Omental fat pad (tissue), 4 donors: ENCODE data around the gene ABI1. TPM values are rescaled to one million over a fixed set of nuclear protein-coding genes. Genes with fewer than 3 reads are reported as not detected.
A peak's percentile ranks its signal among the peaks of the same experiment; 100 is the strongest.
"Not testable (repeated sequence)": the region's sequence is repeated elsewhere in the genome, so short reads cannot be mapped to it uniquely, and the experiment has no call there.

Source experiments
- ATAC-seq: fragments of 150-250 bp; one replicate; pipeline ENCODE4 v1.9.1; 2016; ENCODE audit warnings: mild to moderate bottlenecking, moderate library complexity; ENCODE audit not compliant: low FRiP score
- DNase-seq: peaks from one replicate; pipeline ENCODE4 v3.0.0-alpha.2; 2019; ENCODE audit warnings: low spot score
- total RNA-seq, 4 donors: library from RNA; depleted of rRNA; stranded (reverse); fragments of >200 nt; gene quantifications; one replicate each; pipeline ENCODE4 v1.1.0, GENCODE V29; 2016
- TF ChIP-seq, protein P1 (sequence below), 3 donors: fragments of 450-650 bp; IDR thresholded peaks; one replicate each; pipeline ENCODE4 v1.5.1; 2016 to 2017; ENCODE audit warnings: antibody characterized with exemption in 3 of 3, mild to moderate bottlenecking in 3 of 3, moderate library complexity in 2 of 3

Gene ABI1
- total RNA-seq, 4 donors from 2014 or later: 35.4 to 51.1 (median 39.8) TPM

DNA sequence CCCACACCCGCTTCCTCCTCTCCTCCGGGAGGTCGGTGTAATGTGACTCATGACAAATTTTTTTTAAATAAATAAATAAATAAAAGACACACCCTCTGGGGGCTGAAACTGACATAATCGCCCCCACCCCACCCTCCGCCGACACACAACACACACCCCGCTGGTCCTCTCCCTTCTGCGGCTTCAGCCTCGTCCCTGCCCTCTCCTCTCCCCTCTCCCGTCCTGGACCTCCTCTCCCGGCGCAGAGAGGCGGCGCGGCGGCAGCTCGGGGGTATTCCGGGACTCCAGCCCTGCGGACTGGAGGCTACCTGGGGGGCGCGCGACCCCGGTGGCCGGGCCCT, 686 bp downstream of the ABI1 start:
- ATAC-seq (peak; percentile 52), DNase-seq (peak; percentile 28)
- TF ChIP-seq, protein P1, sequence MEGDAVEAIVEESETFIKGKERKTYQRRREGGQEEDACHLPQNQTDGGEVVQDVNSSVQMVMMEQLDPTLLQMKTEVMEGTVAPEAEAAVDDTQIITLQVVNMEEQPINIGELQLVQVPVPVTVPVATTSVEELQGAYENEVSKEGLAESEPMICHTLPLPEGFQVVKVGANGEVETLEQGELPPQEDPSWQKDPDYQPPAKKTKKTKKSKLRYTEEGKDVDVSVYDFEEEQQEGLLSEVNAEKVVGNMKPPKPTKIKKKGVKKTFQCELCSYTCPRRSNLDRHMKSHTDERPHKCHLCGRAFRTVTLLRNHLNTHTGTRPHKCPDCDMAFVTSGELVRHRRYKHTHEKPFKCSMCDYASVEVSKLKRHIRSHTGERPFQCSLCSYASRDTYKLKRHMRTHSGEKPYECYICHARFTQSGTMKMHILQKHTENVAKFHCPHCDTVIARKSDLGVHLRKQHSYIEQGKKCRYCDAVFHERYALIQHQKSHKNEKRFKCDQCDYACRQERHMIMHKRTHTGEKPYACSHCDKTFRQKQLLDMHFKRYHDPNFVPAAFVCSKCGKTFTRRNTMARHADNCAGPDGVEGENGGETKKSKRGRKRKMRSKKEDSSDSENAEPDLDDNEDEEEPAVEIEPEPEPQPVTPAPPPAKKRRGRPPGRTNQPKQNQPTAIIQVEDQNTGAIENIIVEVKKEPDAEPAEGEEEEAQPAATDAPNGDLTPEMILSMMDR (IDR thresholded peaks at IDR 0.05): no peak

GRCh38 chr10:26859241-26860101, 1.3 kb downstream of the ABI1 start:
- TF ChIP-seq, protein P1 (IDR thresholded peaks at IDR 0.05): no peak
- no peak for DNase-seq
- ATAC-seq: no peak

GRCh38 chr10:26858707-26859034, 2.1 kb downstream of the ABI1 start:
- DNase-seq (no peak), ATAC-seq (no peak)
- TF ChIP-seq, protein P1 (IDR thresholded peaks at IDR 0.05): no peak

DNA sequence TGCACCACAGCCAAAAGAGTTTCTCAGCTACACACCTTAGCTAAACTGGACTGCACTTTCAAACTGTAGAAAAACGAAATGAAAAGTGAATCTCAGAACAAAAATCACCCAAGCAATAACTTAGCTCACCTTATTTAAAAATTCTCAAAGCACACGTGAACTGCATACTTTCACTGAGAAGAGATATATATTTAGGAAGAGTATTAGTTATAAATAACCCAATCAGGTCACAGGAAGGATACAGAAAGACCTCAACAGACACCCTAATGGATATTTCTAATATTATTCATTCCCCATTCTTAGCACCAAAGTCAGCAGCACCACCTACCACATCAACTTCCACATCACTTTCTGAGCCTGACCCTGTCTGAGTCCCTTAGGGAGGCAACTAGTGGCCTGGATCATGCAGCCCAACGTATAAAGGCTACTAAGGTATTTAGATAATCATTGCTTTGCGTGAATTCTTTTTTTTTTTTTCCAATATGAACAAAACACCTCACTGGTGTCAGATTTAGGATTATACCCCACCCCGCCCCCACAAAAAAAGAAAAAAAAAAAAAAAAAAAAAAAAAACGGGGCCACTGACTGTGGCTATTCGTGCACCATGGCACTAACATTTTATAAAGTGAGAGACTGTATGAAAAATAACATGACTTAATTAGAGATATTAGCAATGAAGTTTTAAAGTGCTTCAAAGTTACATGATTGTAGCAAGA, 2.6 kb downstream of the ABI1 start:
- no peak for DNase-seq
- ATAC-seq: no peak
- TF ChIP-seq, protein P1 (IDR thresholded peaks at IDR 0.05): no peak

DNA sequence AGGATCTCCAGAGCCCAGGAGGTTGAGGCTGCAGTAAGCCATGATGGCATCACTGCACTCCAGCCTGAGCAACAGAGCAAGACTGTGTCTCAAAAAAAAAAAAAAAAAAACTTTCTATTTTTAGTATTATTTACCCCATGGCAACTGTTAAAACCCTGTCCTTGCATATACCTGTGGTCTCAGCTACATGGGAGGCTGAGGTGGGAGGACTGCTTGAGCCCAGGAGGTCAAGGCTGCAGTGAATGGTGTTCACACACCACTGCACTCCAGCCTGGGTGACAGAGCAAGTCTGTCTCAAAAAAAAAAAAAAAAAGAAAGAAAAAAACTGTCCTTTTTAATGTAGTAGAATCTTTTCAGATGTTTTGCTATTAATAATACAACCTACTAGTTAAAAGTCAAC, 3.2 kb downstream of the ABI1 start:
- not testable (repeated sequence) for ATAC-seq

DNA sequence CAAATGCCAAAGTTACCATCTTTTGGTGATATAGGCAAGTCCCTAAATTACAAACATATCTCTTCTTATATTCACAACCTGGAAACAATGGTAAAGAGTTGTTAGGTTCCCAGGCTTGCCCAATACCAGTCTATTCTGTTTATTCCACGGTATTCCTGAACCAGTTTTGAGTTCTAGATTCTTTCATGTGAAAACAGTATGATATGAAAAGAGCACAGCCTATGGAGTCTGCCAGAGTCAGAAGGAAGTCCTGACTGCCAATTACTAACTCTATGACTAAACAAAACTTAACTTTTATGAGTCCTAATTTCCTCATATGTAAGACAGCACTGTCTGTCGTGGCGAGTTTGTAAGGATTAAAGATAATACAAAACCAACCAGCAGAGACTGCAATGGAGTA, 5.6 kb downstream of the ABI1 start:
- TF ChIP-seq, protein P1 (IDR thresholded peaks at IDR 0.05): no peak

More for the DNA sequence above, 3.2 kb downstream of the ABI1 start:
- not testable (repeated sequence) for DNase-seq

GRCh38 chr10:26854524-26854923, 6.2 kb downstream of the ABI1 start:
- TF ChIP-seq, protein P1 (IDR thresholded peaks at IDR 0.05): no peak
- DNase-seq (no peak), ATAC-seq (no peak)

More for the DNA sequence above, 5.6 kb downstream of the ABI1 start:
- DNase-seq (no peak), ATAC-seq (no peak)
